GM12865 (cell line): ENCODE measurements around the gene MYO1D.
"Not testable (repeated sequence)": the region's sequence is repeated elsewhere in the genome, so short reads cannot be mapped to it uniquely, and the experiment has no call there.

Experiments
- DNase-seq: peaks from one replicate; pipeline ENCODE4 v3.0.0; 2010; ENCODE audit warnings: low read depth
- H3K4me3 ChIP-seq: 2 replicates; pipeline ENCODE4 v1.5.1; 2011; ENCODE audit warnings: mild to moderate bottlenecking, low read depth, low read length, control low read depth
- TF ChIP-seq, protein P1 (sequence below): IDR thresholded peaks from 2 replicates; pipeline ENCODE4 v1.5.1; 2011; ENCODE audit warnings: low read length, control low read depth, low read depth, inconsistent platforms; ENCODE audit not compliant: insufficient read depth; ENCODE audit errors: missing control alignments

MYO1D gene

DNA sequence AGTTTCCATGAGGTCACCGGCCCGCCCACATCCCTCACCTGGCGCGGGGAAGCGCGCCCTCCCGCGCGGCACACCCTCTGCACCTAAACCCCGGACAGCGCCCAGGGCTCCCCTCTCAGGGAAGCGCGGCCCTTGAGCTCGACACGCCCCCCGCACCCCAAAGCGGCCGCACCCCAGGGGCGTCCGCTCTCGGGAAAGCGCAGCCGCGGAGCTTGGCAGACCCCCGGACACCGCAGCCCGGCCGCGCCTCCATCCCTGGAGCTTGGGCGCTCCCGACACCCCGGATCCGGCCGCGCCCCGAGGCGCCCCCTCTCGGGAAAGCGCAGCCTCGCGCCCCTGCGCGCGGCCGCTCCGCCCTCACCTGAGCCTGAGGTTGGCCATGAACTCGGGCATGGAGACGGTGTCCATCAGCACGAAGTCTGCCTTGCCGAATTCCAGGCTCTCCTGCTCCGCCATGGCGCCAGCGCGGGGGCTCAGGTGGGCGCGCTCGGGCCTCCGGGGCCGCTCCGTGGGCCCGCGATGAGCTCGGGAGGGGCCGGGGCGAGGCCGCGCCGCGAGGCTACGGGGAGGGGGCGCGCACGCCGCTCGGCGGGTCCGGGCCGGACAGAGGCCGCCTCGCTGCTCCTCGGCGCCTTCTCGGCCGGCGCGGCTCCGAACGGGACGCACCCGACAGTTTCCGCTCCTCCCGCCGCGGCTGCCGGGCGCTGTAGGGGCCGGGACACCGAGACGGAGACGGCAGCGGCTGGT, at the start of gene MYO1D:
Gene MYO1D (minus strand): TSS at position 708 of the 747 bp plus-strand sequence. CDS start 252 bp downstream, at position 456.
- TF ChIP-seq, protein P1, sequence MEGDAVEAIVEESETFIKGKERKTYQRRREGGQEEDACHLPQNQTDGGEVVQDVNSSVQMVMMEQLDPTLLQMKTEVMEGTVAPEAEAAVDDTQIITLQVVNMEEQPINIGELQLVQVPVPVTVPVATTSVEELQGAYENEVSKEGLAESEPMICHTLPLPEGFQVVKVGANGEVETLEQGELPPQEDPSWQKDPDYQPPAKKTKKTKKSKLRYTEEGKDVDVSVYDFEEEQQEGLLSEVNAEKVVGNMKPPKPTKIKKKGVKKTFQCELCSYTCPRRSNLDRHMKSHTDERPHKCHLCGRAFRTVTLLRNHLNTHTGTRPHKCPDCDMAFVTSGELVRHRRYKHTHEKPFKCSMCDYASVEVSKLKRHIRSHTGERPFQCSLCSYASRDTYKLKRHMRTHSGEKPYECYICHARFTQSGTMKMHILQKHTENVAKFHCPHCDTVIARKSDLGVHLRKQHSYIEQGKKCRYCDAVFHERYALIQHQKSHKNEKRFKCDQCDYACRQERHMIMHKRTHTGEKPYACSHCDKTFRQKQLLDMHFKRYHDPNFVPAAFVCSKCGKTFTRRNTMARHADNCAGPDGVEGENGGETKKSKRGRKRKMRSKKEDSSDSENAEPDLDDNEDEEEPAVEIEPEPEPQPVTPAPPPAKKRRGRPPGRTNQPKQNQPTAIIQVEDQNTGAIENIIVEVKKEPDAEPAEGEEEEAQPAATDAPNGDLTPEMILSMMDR, result peak; percentile 62

DNA sequence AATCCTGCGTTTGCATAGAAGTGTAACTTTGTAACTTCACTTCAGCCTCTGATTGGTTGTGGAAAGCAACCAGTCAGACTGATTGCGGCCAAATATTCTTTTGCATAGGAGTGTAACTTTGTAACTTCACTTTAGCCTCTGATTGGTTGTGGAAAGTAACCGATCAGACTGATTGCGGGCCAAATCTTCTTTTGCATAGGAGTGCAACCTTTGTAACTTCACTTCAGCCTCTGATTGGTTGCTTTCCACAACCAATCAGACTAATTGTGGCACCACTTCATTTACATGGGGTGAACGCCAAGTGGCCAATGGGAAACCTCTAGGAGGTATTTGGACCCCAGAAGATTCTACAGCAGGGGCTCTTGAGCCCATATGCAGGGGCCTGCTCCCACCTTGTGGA, 49.3 kb upstream of the MYO1D start:
- TF ChIP-seq, protein P1, result no peak
- no peak for DNase-seq
- no peak overlapping the region for H3K4me3 ChIP-seq

More for the DNA sequence above, at the start of gene MYO1D:
- peak within 1 kb of the TSS; percentile 56 for H3K4me3 ChIP-seq
- peak; percentile 67 for DNase-seq

- not testable (repeated sequence) for DNase-seq, H3K4me3 ChIP-seq
Measured at GRCh38 chr17:32923905-32924304, 47.0 kb upstream of the MYO1D start.

GRCh38 chr17:32921017-32921416, 44.1 kb upstream of the MYO1D start:
- H3K4me3 ChIP-seq, result no peak overlapping the region
- no peak for DNase-seq
- TF ChIP-seq, protein P1, result no peak

- TF ChIP-seq, protein P1, result no peak
- H3K4me3 ChIP-seq, result no peak overlapping the region
- no peak for DNase-seq
Measured at GRCh38 chr17:32920293-32920692, 43.4 kb upstream of the MYO1D start.

- not testable (repeated sequence) for DNase-seq, H3K4me3 ChIP-seq
Measured at GRCh38 chr17:32919876-32920275, 43.0 kb upstream of the MYO1D start.

DNA sequence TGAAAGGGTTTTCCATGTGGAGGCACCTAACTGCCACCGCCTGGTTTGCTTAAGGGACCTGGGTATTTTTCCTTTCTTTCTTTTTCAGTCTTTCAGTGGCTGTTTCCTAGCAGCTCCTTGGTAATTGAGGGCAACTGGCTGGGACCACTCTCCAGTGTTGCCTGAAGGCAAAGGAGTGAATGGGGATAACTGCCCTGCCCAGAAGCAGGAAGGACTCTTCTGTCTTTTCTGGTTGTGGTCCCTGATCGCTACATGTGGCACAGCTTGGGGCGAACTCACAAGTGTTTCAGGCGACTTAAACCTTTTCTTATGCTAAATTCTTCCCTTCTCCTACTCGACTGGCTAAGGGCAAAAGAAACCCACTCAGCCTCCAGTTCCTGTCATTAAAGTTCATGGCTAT, 40.9 kb upstream of the MYO1D start:
- no peak overlapping the region for H3K4me3 ChIP-seq
- TF ChIP-seq, protein P1, result no peak
- DNase-seq, result no peak

DNA sequence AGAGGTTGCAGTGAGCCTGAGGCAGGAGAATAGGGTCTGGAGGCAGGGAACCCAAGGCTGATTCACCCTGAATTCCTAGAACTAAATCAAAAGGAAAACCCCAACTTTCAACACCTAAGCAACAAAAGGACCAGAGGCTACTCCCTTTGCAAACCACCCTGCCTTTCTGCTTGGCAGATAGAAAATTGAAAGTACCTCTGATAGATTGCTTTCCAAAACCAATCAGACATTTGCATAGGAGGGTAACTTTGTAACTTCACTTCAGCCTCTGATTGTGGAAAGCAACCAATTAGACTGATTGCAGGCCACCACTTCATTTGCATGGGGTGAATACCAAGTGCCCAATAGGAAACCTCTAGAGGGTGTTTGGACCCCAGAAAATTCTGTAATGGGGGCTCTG, 40.2 kb upstream of the MYO1D start:
- TF ChIP-seq, protein P1, result no peak
- peak; percentile 8 for DNase-seq
- no peak overlapping the region for H3K4me3 ChIP-seq
